GM12864 (cell line): ENCODE measurements around the gene ST13.

Source experiments
- DNase-seq: peaks from one replicate; pipeline ENCODE4 v3.0.0-alpha.2; 2011; ENCODE audit warnings: low read depth
- H3K4me3 ChIP-seq: 2 replicates; pipeline ENCODE4 v1.5.1; 2011; ENCODE audit warnings: mild to moderate bottlenecking, low read depth, low read length, control low read depth
- CTCF ChIP-seq: IDR thresholded peaks from 2 replicates; pipeline ENCODE4 v1.5.1; 2011; ENCODE audit warnings: low read depth, mild to moderate bottlenecking, moderate library complexity, low read length, control low read depth, inconsistent platforms; ENCODE audit errors: missing control alignments

The ST13 gene

GRCh38 chr22:40819599-40820140 is 36.8 kb downstream of the ST13 start:
- H3K4me3 ChIP-seq, result peak overlapping the region; percentile 86
- no peak for DNase-seq
- TF ChIP-seq CTCF, result no peak

- peak within 1 kb of the TSS; percentile 86 for H3K4me3 ChIP-seq
- peak; percentile 51 for TF ChIP-seq CTCF
- peak; percentile 52 for DNase-seq
Measured at GRCh38 chr22:40818747-40819598, 37.5 kb downstream of the ST13 start, which contains the start of gene SLC25A17. SLC25A17 (minus strand) TSS chr22:40819346; CDS start chr22:40819248, 98 bp downstream.

GRCh38 chr22:40818192-40818746 is 38.2 kb downstream of the ST13 start:
- TF ChIP-seq CTCF, result no peak
- no peak for DNase-seq
- H3K4me3 ChIP-seq, result peak overlapping the region; percentile 86

GRCh38 chr22:40817737-40818136 is 38.7 kb downstream of the ST13 start:
- TF ChIP-seq CTCF, result no peak
- H3K4me3 ChIP-seq, result peak overlapping the region; percentile 86
- peak; percentile 24 for DNase-seq

- no peak overlapping the region for H3K4me3 ChIP-seq
- no peak for DNase-seq
- no peak for TF ChIP-seq CTCF
Measured at GRCh38 chr22:40813912-40814315, 42.5 kb downstream of the ST13 start.

GRCh38 chr22:40808018-40808841 is 48.2 kb downstream of the ST13 start:
- TF ChIP-seq CTCF, result no peak
- DNase-seq, result no peak
- H3K4me3 ChIP-seq, result no peak overlapping the region
